HepG2 (cell line): ENCODE data around the gene SNAP25. TPM values are rescaled to one million over a fixed set of nuclear protein-coding genes. Genes with fewer than 3 reads are reported as not detected.

Source experiments
- BHLHE40 ChIP-seq: IDR thresholded peaks from 2 replicates; pipeline ENCODE4 v1.6.1; 2011; ENCODE audit warnings: low read length, improper control_type of control experiment
- ESRRA ChIP-seq: sonication (generic); formaldehyde crosslinking; IDR thresholded peaks from 2 replicates; pipeline ENCODE4 v1.5.1; 2020; ENCODE audit warnings: mild to moderate bottlenecking, low read depth, missing genetic modification reagents
- NCOR1 ChIP-seq: fragments of 200-600 bp; sonication (generic); IDR thresholded peaks from 2 replicates; pipeline ENCODE4 v1.7.0; 2017; ENCODE audit warnings: antibody characterized with exemption, low read length, borderline replicate concordance
- NRL ChIP-seq: sonication (generic); formaldehyde crosslinking; IDR thresholded peaks from 2 replicates; pipeline ENCODE4 v1.5.0; 2020; ENCODE audit warnings: missing genetic modification reagents, mild to moderate bottlenecking, moderate library complexity, borderline replicate concordance
- PHB2 ChIP-seq: fragments of 450-650 bp; IDR thresholded peaks from 2 replicates; pipeline ENCODE4 v1.6.1; 2018; ENCODE audit not compliant: partially characterized antibody
- SATB2 ChIP-seq: sonication (generic); formaldehyde crosslinking; IDR thresholded peaks from 2 replicates; pipeline ENCODE4 v1.5.0; 2020; ENCODE audit warnings: missing genetic modification reagents
- SCMH1 ChIP-seq: sonication (generic); formaldehyde crosslinking; IDR thresholded peaks from 2 replicates; pipeline ENCODE4 v1.9.0; 2021; ENCODE audit warnings: missing genetic modification reagents, mild to moderate bottlenecking, borderline replicate concordance
- SIX1 ChIP-seq: sonication (generic); formaldehyde crosslinking; IDR thresholded peaks from 2 replicates; pipeline ENCODE4 v1.4.0; 2020; ENCODE audit warnings: missing genetic modification reagents, borderline replicate concordance
- TBX3 ChIP-seq: fragments of 450-650 bp; IDR thresholded peaks from 2 replicates; pipeline ENCODE4 v1.6.1; 2017; ENCODE audit warnings: antibody characterized with exemption, mild to moderate bottlenecking, inconsistent platforms, borderline replicate concordance
- TSC22D2 ChIP-seq: sonication (generic); formaldehyde crosslinking; IDR thresholded peaks from 2 replicates; pipeline ENCODE4 v1.5.1; 2020; ENCODE audit warnings: missing genetic modification reagents, mild to moderate bottlenecking, borderline replicate concordance
- ZFX ChIP-seq: sonication (generic); formaldehyde crosslinking; IDR thresholded peaks from 2 replicates; pipeline ENCODE4 v1.4.0; 2020; ENCODE audit warnings: mild to moderate bottlenecking, low read depth, missing genetic modification reagents, moderate library complexity
- ZKSCAN5 ChIP-seq: sonication (generic); formaldehyde crosslinking; IDR thresholded peaks from 2 replicates; pipeline ENCODE4 v1.5.1; 2020; ENCODE audit warnings: mild to moderate bottlenecking, missing genetic modification reagents
- ZNF354B ChIP-seq: sonication (generic); formaldehyde crosslinking; IDR thresholded peaks from 2 replicates; pipeline ENCODE4 v1.8.0; 2022; ENCODE audit warnings: mild to moderate bottlenecking, missing genetic modification reagents
- ZNF367 ChIP-seq: sonication (generic); formaldehyde crosslinking; IDR thresholded peaks from 2 replicates; pipeline ENCODE4 v1.4.0; 2020; ENCODE audit warnings: missing genetic modification reagents, borderline replicate concordance
- ZNF619 ChIP-seq: sonication (generic); formaldehyde crosslinking; IDR thresholded peaks from 2 replicates; pipeline ENCODE4 v1.4.0; 2020; ENCODE audit warnings: mild to moderate bottlenecking, missing genetic modification reagents
- ZNF749 ChIP-seq: sonication (generic); formaldehyde crosslinking; IDR thresholded peaks from 2 replicates; pipeline ENCODE4 v1.8.0; 2022; ENCODE audit warnings: mild to moderate bottlenecking, missing genetic modification reagents, moderate library complexity, borderline replicate concordance
- polyA plus RNA-seq, 8 experiments: library from polyadenylated mRNA; depleted of rRNA in 3 of 8; stranded (reverse) in 7 of 8; unstranded in 1 of 8; fragments of >200 nt; fragmentation: Illumina TruSeq in 4 of 8; extraction: Trizol in 4 of 8; gene quantifications; 2 replicates each; pipeline versions ENCODE4 v1.2.1 to v1.2.3, GENCODE V29; 2011 to 2016; ENCODE audit warnings: low read depth in 4 of 8, missing spikeins in 1 of 8, mixed read lengths in 1 of 8; ENCODE audit not compliant: insufficient read depth in 1 of 8
- total RNA-seq, 5 experiments: library from RNA; depleted of rRNA; stranded (reverse); fragments of >200 nt; fragmentation: Illumina TruSeq; extraction: Trizol; gene quantifications; 2 replicates each; pipeline ENCODE4 v1.2.3, GENCODE V29; 2016; ENCODE audit warnings: low read depth in 1 of 5
- TF ChIP-seq, protein P1 (sequence below): sonication (generic); formaldehyde crosslinking; IDR thresholded peaks from 2 replicates; pipeline ENCODE4 v1.4.0; 2020; ENCODE audit warnings: missing genetic modification reagents
- TF ChIP-seq, protein P2 (sequence below): sonication (generic); formaldehyde crosslinking; IDR thresholded peaks from 2 replicates; pipeline ENCODE4 v1.9.0; 2022; ENCODE audit warnings: low read depth, missing genetic modification reagents
- TF ChIP-seq, protein P3 (sequence below): sonication (generic); formaldehyde crosslinking; IDR thresholded peaks from 2 replicates; pipeline ENCODE4 v1.8.1; 2023; ENCODE audit warnings: missing genetic modification reagents, inconsistent platforms, borderline replicate concordance

The SNAP25 gene
- total and polyA plus RNA-seq, 2 of the 13 experiments (the other 11 are each of a cell fraction or from before 2014, with no cell fraction given): not detected

DNA sequence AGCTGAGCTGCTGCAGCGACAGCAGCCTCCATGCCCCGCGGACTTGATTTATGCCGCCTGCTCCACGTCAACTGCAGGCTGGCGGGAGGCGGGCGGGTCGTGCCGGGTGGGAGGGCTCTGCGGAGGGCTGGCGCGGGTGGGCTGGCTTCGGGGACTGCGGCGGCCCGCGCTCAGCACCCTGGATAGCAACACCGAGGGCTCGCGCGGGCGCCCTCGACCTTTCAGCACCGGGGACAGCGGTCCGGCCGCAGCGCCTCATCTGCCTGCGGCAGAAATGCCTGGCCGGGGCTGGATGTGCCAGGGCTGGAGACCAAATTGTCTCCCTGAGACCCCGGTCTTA is 792 bp downstream of the SNAP25 start (continued):
- no peak for TF ChIP-seq PHB2
- TF ChIP-seq ZNF749 (CRISPR knock-in tag): peak; percentile 100
- peak; percentile 99 for TF ChIP-seq SATB2 (CRISPR knock-in tag)
- TF ChIP-seq ZFX: no peak
- 0 out of 2 replicates have a peak, but pooled peaks have one; percentile 49 for TF ChIP-seq ZNF619 (CRISPR knock-in tag)
- TF ChIP-seq ZNF367: peak; percentile 99
- no peak for TF ChIP-seq TBX3
- peak; percentile 88 for TF ChIP-seq ESRRA (CRISPR knock-in tag)
- TF ChIP-seq ZNF354B (CRISPR knock-in tag): peak; percentile 97
- TF ChIP-seq ZKSCAN5 (CRISPR knock-in tag): peak; percentile 87
- TF ChIP-seq TSC22D2: peak; percentile 100
- TF ChIP-seq, protein P1, sequence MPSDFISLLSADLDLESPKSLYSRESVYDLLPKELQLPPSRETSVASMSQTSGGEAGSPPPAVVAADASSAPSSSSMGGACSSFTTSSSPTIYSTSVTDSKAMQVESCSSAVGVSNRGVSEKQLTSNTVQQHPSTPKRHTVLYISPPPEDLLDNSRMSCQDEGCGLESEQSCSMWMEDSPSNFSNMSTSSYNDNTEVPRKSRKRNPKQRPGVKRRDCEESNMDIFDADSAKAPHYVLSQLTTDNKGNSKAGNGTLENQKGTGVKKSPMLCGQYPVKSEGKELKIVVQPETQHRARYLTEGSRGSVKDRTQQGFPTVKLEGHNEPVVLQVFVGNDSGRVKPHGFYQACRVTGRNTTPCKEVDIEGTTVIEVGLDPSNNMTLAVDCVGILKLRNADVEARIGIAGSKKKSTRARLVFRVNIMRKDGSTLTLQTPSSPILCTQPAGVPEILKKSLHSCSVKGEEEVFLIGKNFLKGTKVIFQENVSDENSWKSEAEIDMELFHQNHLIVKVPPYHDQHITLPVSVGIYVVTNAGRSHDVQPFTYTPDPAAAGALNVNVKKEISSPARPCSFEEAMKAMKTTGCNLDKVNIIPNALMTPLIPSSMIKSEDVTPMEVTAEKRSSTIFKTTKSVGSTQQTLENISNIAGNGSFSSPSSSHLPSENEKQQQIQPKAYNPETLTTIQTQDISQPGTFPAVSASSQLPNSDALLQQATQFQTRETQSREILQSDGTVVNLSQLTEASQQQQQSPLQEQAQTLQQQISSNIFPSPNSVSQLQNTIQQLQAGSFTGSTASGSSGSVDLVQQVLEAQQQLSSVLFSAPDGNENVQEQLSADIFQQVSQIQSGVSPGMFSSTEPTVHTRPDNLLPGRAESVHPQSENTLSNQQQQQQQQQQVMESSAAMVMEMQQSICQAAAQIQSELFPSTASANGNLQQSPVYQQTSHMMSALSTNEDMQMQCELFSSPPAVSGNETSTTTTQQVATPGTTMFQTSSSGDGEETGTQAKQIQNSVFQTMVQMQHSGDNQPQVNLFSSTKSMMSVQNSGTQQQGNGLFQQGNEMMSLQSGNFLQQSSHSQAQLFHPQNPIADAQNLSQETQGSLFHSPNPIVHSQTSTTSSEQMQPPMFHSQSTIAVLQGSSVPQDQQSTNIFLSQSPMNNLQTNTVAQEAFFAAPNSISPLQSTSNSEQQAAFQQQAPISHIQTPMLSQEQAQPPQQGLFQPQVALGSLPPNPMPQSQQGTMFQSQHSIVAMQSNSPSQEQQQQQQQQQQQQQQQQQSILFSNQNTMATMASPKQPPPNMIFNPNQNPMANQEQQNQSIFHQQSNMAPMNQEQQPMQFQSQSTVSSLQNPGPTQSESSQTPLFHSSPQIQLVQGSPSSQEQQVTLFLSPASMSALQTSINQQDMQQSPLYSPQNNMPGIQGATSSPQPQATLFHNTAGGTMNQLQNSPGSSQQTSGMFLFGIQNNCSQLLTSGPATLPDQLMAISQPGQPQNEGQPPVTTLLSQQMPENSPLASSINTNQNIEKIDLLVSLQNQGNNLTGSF (CRISPR knock-in tag): peak; percentile 100
- TF ChIP-seq, protein P2, sequence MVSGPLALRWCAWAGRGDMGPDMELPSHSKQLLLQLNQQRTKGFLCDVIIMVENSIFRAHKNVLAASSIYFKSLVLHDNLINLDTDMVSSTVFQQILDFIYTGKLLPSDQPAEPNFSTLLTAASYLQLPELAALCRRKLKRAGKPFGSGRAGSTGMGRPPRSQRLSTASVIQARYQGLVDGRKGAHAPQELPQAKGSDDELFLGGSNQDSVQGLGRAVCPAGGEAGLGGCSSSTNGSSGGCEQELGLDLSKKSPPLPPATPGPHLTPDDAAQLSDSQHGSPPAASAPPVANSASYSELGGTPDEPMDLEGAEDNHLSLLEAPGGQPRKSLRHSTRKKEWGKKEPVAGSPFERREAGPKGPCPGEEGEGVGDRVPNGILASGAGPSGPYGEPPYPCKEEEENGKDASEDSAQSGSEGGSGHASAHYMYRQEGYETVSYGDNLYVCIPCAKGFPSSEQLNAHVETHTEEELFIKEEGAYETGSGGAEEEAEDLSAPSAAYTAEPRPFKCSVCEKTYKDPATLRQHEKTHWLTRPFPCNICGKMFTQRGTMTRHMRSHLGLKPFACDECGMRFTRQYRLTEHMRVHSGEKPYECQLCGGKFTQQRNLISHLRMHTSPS: peak; percentile 66; the same call in 1 of the 2 replicates
- TF ChIP-seq, protein P3, sequence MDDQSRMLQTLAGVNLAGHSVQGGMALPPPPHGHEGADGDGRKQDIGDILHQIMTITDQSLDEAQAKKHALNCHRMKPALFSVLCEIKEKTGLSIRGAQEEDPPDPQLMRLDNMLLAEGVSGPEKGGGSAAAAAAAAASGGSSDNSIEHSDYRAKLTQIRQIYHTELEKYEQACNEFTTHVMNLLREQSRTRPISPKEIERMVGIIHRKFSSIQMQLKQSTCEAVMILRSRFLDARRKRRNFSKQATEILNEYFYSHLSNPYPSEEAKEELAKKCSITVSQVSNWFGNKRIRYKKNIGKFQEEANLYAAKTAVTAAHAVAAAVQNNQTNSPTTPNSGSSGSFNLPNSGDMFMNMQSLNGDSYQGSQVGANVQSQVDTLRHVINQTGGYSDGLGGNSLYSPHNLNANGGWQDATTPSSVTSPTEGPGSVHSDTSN: peak; percentile 99
- TF ChIP-seq NCOR1: no peak
- no peak; the same call in 1 of the 2 replicates for TF ChIP-seq NRL (CRISPR knock-in tag)
- no peak for TF ChIP-seq SCMH1
- TF ChIP-seq BHLHE40: no peak
- peak; percentile 80 for TF ChIP-seq SIX1
